HepG2 (cell line): ENCODE data around the gene NFATC3. TPM values are rescaled to one million over a fixed set of nuclear protein-coding genes. Genes with fewer than 3 reads are reported as not detected.

ENCODE experiments used
- ATAC-seq: fragments of 200-7000 bp; cut with Tn5 transposase; 3 replicates; pipeline ENCODE4 v1.9.1; 2020; ENCODE audit warnings: mild to moderate bottlenecking, moderate library complexity
- BruUV-seq: library from RNA; stranded (reverse); fragments of 400-500 nt; replicated peaks from 2 replicates; lab custom pipeline; 2021; lab: Mats Ljungman, UMichigan
- CTCF ChIA-PET: fragments of 300-600 bp; formaldehyde crosslinking; extraction: SDS; loops from one replicate; lab custom pipeline; 2021; ENCODE audit warnings: low total read pairs, inconsistent platforms, low intra/inter-chr PET ratio; lab: Yijun Ruan, JAX
- POLR2A ChIA-PET: fragments of 350-600 bp; sonication (Branson Sonifier 250); formaldehyde crosslinking; loops from one replicate; lab custom pipeline; 2020; ENCODE audit warnings: antibody characterized with exemption, inconsistent platforms; lab: Yijun Ruan, JAX
- DNase-seq: peaks from one replicate; pipeline ENCODE4 v3.0.0-alpha.2; 2015; ENCODE audit warnings: low spot score
- FAIRE-seq: peaks from 3 replicates; lab custom pipeline; 2011; peaks lifted over from hg19 to GRCh38; lab: Jason Lieb, UNC
- H2AFZ ChIP-seq: one replicate; pipeline ENCODE4 v1.6.1; 2011; ENCODE audit warnings: low read length, inconsistent platforms
- H3K27ac ChIP-seq: fragments of 300-600 bp; 3 replicates; pipeline ENCODE4 v1.8.0; 2011; ENCODE audit warnings: mixed run types, mild to moderate bottlenecking, mixed read lengths, low read length, inconsistent platforms; ENCODE audit not compliant: insufficient read depth; ENCODE audit errors: extremely low read length
- H3K27me3 ChIP-seq, 2 experiments: fragments of 200-600 bp in 1 of 2; 2 replicates in 1 of 2; 3 replicates in 1 of 2; pipeline versions ENCODE4 v1.6.0 to v1.8.0; 2011; ENCODE audit warnings: low read length in 2 of 2, mild to moderate bottlenecking in 2 of 2, moderate library complexity in 2 of 2, inconsistent platforms in 1 of 2; ENCODE audit not compliant: insufficient read depth in 2 of 2, control insufficient read depth in 1 of 2
- H3K36me3 ChIP-seq, 2 experiments: fragments of 200-600 bp in 1 of 2; replicated peaks in 1 of 2; 2 replicates in 1 of 2; 3 replicates in 1 of 2; pipeline versions ENCODE4 v1.5.1 to v1.8.0; 2011; ENCODE audit warnings: low read length in 2 of 2, inconsistent platforms in 1 of 2; ENCODE audit not compliant: insufficient read depth in 2 of 2, control insufficient read depth in 1 of 2
- H3K4me1 ChIP-seq: 2 replicates; pipeline ENCODE4 v1.5.1; 2012; ENCODE audit warnings: low read length, inconsistent platforms; ENCODE audit not compliant: insufficient read depth
- H3K4me2 ChIP-seq: 2 replicates; pipeline ENCODE4 v1.6.0; 2011; ENCODE audit warnings: low read depth, low read length, inconsistent platforms
- H3K4me3 ChIP-seq, 3 experiments: fragments of 200-600 bp in 1 of 3; sonication (generic), shearing (Covaris generic) in 1 of 3; replicated peaks in 1 of 3; 2 replicates each; pipeline ENCODE4 v1.5.1; 2011 to 2016; ENCODE audit warnings: low read length in 3 of 3, inconsistent platforms in 2 of 3, low read depth in 2 of 3, mild to moderate bottlenecking in 2 of 3, control low read depth in 1 of 3, mixed read lengths in 1 of 3; ENCODE audit not compliant: insufficient read depth in 1 of 3
- H3K79me2 ChIP-seq: one replicate; pipeline ENCODE4 v1.6.1; 2011; ENCODE audit warnings: low read length, inconsistent platforms; ENCODE audit not compliant: insufficient read depth
- H3K9ac ChIP-seq: 2 replicates; pipeline ENCODE4 v1.6.0; 2011; ENCODE audit warnings: mild to moderate bottlenecking, low read depth, low read length, inconsistent platforms; ENCODE audit not compliant: insufficient read depth
- H3K9me3 ChIP-seq: 2 replicates; pipeline ENCODE4 v1.5.1; 2012; ENCODE audit warnings: mild to moderate bottlenecking, low read length
- H4K20me1 ChIP-seq: 2 replicates; pipeline ENCODE4 v1.6.0; 2011; ENCODE audit warnings: inconsistent platforms, mild to moderate bottlenecking, low read length, moderate library complexity; ENCODE audit not compliant: insufficient read depth
- ARID4A ChIP-seq: sonication (generic); formaldehyde crosslinking; IDR thresholded peaks from 2 replicates; pipeline ENCODE4 v1.5.0; 2020; ENCODE audit warnings: mild to moderate bottlenecking, missing genetic modification reagents, borderline replicate concordance
- ONECUT2 ChIP-seq: sonication (generic); formaldehyde crosslinking; IDR thresholded peaks from 2 replicates; pipeline ENCODE4 v1.4.0; 2020; ENCODE audit warnings: missing genetic modification reagents
- RERE ChIP-seq: IDR thresholded peaks from 2 replicates; pipeline ENCODE4 v1.6.1; 2016; ENCODE audit warnings: low read depth, missing genetic modification reagents, missing compliant biosample characterization
- SMAD1 ChIP-seq: sonication (generic); formaldehyde crosslinking; IDR thresholded peaks from 2 replicates; pipeline ENCODE4 v1.4.0; 2020; ENCODE audit warnings: missing genetic modification reagents, low read depth, mild to moderate bottlenecking, borderline replicate concordance
- SPEN ChIP-seq: sonication (generic); formaldehyde crosslinking; IDR thresholded peaks from 2 replicates; pipeline ENCODE4 v1.5.1; 2020; ENCODE audit warnings: low read depth, mild to moderate bottlenecking, missing genetic modification reagents
- YEATS2 ChIP-seq: sonication (generic); formaldehyde crosslinking; IDR thresholded peaks from 2 replicates; pipeline ENCODE4 v1.4.0; 2020; ENCODE audit warnings: missing genetic modification reagents, borderline replicate concordance
- ZNF256 ChIP-seq: sonication (generic); formaldehyde crosslinking; conservative IDR thresholded peaks from 2 replicates; pipeline ENCODE4 v1.4.0; 2020; ENCODE audit warnings: missing genetic modification reagents
- ZNF607 ChIP-seq: sonication (generic); formaldehyde crosslinking; IDR thresholded peaks from 2 replicates; pipeline ENCODE4 v1.5.1; 2020; ENCODE audit warnings: missing genetic modification reagents, mild to moderate bottlenecking, borderline replicate concordance
- WGBS: methylation state at CpG from one replicate; pipeline ENCODE4 v1.1.6; 2017; ENCODE audit warnings: low lambda C conversion rate; 5-methylcytosine and 5-hydroxymethylcytosine counted together
- in situ Hi-C: cut with HindIII; loops from 2 replicates; pipeline ENCODE4 v1.10.0; 2017; ENCODE audit warnings: low pct_unique_long_range_greater_than_20kb; ENCODE audit not compliant: extremely low pct_ligation_motif_present
- intact Hi-C: fragments of 100-400 bp; cut with micrococcal nuclease; formaldehyde crosslinking; loops from one replicate; pipeline ENCODE4 v1.10.0; 2022; ENCODE audit not compliant: unreplicated experiment
- polyA plus RNA-seq, 8 experiments: library from polyadenylated mRNA; depleted of rRNA in 3 of 8; stranded (reverse) in 7 of 8; unstranded in 1 of 8; fragments of >200 nt; fragmentation: Illumina TruSeq in 4 of 8; extraction: Trizol in 4 of 8; gene quantifications; 2 replicates each; pipeline versions ENCODE4 v1.2.1 to v1.2.3, GENCODE V29; 2011 to 2016; ENCODE audit warnings: low read depth in 4 of 8, missing spikeins in 1 of 8, mixed read lengths in 1 of 8; ENCODE audit not compliant: insufficient read depth in 1 of 8
- total RNA-seq, 5 experiments: library from RNA; depleted of rRNA; stranded (reverse); fragments of >200 nt; fragmentation: Illumina TruSeq; extraction: Trizol; gene quantifications; 2 replicates each; pipeline ENCODE4 v1.2.3, GENCODE V29; 2016; ENCODE audit warnings: low read depth in 1 of 5

NFATC3 gene
- total and polyA plus RNA-seq, 2 of the 13 experiments (the other 11 are each of a cell fraction or from before 2014, with no cell fraction given), result 52.6 to 62.7 TPM

DNA sequence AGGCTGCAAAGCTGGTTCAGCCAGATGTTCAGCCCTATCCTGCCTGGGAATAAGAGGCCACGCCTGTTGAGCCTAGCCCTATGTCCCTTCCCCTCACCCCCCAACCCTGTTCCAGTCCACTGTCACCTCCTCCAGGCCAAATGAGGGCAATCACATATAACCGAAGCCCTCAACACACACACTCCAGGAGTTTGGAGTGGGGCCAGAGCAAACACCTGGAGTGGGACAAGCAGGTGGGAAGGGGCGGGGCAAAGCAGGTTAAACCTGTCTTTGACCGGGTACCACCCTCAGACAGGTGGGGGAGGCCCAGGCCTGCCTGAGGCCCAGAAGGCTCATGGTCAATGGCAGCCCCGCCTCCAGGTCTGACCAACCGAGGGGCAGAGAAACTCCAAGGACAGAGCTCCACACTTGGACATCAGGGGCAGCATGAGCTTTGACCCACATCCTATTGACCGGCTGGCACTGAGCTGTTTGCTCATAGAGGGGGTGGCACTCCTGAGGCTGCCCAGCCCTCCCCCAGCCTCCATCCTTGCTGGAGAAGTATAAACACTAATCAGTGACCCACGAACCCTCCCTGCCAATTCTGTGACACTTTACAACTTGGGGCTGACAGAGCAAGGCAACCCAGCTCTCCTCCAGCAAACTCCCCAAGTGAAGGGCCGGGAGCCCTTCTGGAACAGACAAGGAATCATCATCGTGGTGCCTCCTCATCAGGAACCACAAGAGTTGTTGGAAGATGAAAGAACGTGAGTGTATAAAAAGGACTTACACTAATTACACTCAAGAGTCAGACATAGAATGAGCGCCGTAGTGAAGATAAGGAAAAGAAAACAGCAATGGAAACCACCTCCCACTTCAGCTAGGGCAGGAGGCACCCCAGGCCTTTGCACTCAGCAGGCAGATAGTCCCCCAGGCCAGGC lies 149.3 kb downstream of the NFATC3 start:
- FAIRE-seq, result peak; percentile 93
- WGBS, result 6% methylated on average over 13 of the region's 13 CpGs
- in situ Hi-C loops (loop anchor here (10.0 kb wide), 1 partner anchor 150 kb away; the partner anchor contains the start of gene NFATC3), intact Hi-C loops (no loop called here)
- TSS peak; percentile 32 for BruUV-seq
- Histone ChIP-seq H3K27me3 (no peaks in the 10 kb centered on the region; a peak in 1 of 5 replicates), H3K36me3 (peaks cover 33 to 39% of the 10 kb centered on the region in 2 experiments), H3K27ac (peak overlapping the region; percentile 85), H3K9ac (peak overlapping the region; percentile 85), H3K79me2 (peaks cover 29% of the 10 kb centered on the region), H3K4me3 (peak overlapping the region; percentile 66 to 94 (median 93)), H3K9me3 (no peaks in the 10 kb centered on the region), H4K20me1 (peaks cover 38% of the 10 kb centered on the region), H2AFZ (no peak overlapping the region), H3K4me1 (peaks cover 38% of the 10 kb centered on the region), H3K4me2 (peak overlapping the region; percentile 99)
- POLR2A ChIA-PET, result interaction anchor here (0.7 to 5.6 kb wide), 25 partner anchors 10 to 389 kb away, joined by 3 to 100 read pairs (median 4); partner anchors contain the start of genes DUS2, LCAT, NFATC3 and PLA2G15
- DNase-seq, result peak; percentile 85
- ATAC-seq, result peak; percentile 43
- CTCF ChIA-PET, result interaction anchor here (0.9 kb wide), 1 partner anchor 27 kb away, joined by 3 read pairs; no protein-coding TSS in a partner anchor
- 0 out of 2 replicates have a peak, but pooled peaks have one; percentile 56 for TF ChIP-seq ZNF607
- peak; percentile 63 for TF ChIP-seq RERE (CRISPR knock-in tag)
- TF ChIP-seq ZNF256, result 0 out of 2 replicates have a peak, but pooled peaks have one; percentile 74
- no peak for TF ChIP-seq SMAD1 (CRISPR knock-in tag)
- TF ChIP-seq ONECUT2 (CRISPR knock-in tag), result peak; percentile 91
- peak; percentile 76 for TF ChIP-seq SPEN
- TF ChIP-seq YEATS2 (CRISPR knock-in tag), result 0 out of 2 replicates have a peak, but pooled peaks have one; percentile 36
- peak; percentile 73 for TF ChIP-seq ARID4A (CRISPR knock-in tag)
